Measurements from ENCODE around the gene IRS1.
"Not testable (repeated sequence)": the region's sequence is repeated elsewhere in the genome, so short reads cannot be mapped to it uniquely, and the experiment has no call there.

IRS1 gene, protein sequence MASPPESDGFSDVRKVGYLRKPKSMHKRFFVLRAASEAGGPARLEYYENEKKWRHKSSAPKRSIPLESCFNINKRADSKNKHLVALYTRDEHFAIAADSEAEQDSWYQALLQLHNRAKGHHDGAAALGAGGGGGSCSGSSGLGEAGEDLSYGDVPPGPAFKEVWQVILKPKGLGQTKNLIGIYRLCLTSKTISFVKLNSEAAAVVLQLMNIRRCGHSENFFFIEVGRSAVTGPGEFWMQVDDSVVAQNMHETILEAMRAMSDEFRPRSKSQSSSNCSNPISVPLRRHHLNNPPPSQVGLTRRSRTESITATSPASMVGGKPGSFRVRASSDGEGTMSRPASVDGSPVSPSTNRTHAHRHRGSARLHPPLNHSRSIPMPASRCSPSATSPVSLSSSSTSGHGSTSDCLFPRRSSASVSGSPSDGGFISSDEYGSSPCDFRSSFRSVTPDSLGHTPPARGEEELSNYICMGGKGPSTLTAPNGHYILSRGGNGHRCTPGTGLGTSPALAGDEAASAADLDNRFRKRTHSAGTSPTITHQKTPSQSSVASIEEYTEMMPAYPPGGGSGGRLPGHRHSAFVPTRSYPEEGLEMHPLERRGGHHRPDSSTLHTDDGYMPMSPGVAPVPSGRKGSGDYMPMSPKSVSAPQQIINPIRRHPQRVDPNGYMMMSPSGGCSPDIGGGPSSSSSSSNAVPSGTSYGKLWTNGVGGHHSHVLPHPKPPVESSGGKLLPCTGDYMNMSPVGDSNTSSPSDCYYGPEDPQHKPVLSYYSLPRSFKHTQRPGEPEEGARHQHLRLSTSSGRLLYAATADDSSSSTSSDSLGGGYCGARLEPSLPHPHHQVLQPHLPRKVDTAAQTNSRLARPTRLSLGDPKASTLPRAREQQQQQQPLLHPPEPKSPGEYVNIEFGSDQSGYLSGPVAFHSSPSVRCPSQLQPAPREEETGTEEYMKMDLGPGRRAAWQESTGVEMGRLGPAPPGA (N-terminal part only)

GRCh38 chr2:226799211-226799975 lies at the start of gene IRS1:
TSS of gene IRS1 (minus strand) at chr2:226799820. CDS start at chr2:226798738, 1,082 bp downstream.
- peak; percentile 45 for DNase-seq (ENCODE audit: low read depth)

- DNase-seq (ENCODE audit: low read depth): no peak
These were observed 49.7 kb upstream of the IRS1 start for GRCh38 chr2:226849349-226849748.

GRCh38 chr2:226847511-226847910 lies 47.9 kb upstream of the IRS1 start:
- no peak for DNase-seq (ENCODE audit: low read depth)

DNA sequence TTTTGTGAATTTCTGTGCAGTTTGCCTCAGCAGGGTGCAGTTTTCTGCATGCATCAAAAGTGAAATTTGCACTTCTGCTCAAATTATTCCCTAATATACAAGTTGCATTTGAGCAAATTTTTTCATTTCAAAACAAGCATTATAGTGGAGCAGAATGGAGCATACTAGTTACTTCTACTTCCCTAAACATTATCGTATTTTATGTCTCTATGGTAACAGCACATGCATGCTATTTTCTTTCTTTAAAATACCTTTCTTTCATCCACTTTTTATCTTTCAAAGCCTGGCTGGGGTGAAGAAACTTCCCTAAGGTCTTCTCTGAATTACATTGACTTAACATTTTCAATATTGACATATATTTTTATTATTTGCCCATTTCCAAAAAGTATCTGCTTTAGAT lies 47.5 kb upstream of the IRS1 start:
- no peak for DNase-seq (ENCODE audit: low read depth)

- DNase-seq (ENCODE audit: low read depth): no peak
These were observed 45.9 kb upstream of the IRS1 start for GRCh38 chr2:226845386-226846116.

GRCh38 chr2:226843001-226843400 lies 43.4 kb upstream of the IRS1 start:
- not testable (repeated sequence) for DNase-seq (ENCODE audit: low read depth)

DNA sequence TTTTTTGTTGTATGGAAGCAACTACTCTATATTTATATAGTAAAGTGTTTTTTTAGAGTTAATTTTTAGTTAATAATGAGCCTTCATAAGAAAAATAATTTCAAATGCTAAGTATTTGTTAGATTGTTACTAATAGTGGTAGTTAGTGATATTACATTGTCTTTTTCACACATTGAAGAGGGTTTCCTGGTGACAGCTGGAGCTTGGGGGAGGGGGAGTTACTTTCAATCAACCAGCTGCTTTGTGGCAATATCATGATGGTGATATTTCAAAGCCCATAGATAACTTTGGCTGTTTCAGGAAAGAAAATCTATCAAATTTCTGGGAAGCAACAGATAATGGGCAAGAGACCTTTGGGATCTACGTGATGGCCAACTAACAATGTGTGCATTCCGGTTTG lies 40.3 kb upstream of the IRS1 start:
- DNase-seq (ENCODE audit: low read depth): no peak

DNA sequence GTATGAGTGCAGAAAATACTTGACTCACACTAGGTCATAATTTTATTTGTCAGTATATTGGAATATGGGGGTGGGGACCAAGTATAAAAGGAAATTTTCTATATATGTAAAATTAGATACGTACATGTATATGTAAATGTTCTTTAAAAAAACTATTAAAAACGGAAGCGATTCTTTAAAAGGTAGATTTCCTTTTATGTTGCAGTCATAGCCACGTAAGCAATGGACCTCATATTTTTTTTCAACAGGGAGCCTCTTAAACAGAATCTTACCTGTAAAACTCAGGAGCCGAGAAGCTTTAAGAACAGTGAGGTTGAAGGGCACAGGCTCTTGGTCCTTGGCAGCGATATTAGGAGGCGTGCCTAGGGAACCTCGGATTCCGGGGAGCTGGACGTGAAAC lies 39.5 kb upstream of the IRS1 start:
- DNase-seq (ENCODE audit: low read depth): no peak

DNA sequence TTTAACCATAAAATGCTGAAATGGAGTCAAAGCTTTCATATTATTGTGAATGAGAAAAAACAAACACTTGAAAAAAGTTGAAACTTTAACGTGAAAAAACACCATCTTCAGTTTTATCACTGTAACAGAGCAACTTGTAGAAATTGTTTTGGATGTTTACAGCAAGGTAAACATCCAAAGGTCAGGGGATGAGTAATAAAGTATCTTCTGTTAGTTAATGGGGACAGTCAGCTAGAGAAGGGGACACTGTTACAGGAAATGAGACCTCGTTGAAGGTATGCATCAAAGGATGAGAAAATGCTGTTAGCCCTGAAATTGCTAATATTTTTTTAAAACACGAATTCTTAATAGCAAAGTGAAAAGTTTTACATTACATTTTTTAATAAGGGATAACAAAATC lies 39.1 kb upstream of the IRS1 start:
- DNase-seq (ENCODE audit: low read depth): no peak

DNA sequence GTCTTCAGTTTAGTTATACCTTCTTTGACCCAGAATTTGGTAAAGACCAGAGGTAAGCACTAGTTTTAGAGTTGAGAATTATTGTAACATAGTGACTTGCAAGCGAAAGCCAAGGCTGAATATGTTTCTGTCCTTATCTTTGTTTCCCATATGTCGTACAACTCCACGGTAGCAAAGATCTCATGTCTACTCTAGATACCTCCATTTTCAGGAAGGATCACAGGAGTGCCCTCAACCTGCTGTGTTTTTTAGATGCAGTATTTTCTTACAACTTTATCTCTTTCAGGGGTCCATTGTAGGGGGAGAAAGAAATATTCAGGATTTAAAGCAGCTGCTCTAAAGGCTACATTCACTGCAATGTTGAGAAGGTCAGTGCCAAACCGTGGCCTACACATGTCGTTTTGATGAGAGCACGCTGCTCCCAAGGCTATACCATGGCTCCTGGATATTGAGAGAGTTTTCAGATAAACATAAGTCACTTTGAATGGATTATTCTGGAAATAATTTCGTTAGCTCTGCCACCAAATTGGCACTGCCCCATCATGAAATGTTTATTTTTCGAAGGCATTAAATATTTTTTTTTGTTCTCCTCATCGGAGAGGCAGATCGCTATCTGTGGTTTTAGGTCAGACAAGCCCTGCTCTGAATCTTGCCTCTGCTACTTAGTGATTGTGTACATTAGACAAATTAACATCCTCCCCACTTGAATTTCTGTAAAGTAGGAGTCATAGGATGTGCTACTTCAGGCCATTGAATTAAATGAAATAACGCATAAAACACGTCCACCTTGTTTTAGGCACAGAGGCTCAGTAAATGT lies 38.4 kb upstream of the IRS1 start:
- no peak for DNase-seq (ENCODE audit: low read depth)

DNA sequence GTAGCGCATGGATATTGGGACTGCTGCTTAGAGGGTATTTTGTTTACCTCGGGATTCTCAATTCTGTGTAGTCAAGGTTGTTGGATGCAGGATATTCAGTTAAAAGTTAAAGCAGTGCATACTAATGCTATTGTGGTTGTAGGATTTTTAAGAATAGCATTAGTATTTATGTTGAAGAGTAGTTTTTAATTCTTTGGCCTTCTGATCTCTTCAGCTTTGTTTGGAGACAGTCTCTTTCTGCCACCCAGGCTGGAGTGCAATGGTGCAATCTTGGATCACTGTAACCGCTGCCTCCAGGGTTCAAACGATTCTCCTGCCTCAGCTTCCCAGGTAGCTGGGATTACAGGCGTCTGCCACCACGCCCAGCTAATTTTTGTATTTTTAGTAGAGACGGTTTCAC lies 37.7 kb upstream of the IRS1 start:
- no peak for DNase-seq (ENCODE audit: low read depth)

GRCh38 chr2:226836548-226836885 lies 36.9 kb upstream of the IRS1 start:
- DNase-seq (ENCODE audit: low read depth): no peak

DNA sequence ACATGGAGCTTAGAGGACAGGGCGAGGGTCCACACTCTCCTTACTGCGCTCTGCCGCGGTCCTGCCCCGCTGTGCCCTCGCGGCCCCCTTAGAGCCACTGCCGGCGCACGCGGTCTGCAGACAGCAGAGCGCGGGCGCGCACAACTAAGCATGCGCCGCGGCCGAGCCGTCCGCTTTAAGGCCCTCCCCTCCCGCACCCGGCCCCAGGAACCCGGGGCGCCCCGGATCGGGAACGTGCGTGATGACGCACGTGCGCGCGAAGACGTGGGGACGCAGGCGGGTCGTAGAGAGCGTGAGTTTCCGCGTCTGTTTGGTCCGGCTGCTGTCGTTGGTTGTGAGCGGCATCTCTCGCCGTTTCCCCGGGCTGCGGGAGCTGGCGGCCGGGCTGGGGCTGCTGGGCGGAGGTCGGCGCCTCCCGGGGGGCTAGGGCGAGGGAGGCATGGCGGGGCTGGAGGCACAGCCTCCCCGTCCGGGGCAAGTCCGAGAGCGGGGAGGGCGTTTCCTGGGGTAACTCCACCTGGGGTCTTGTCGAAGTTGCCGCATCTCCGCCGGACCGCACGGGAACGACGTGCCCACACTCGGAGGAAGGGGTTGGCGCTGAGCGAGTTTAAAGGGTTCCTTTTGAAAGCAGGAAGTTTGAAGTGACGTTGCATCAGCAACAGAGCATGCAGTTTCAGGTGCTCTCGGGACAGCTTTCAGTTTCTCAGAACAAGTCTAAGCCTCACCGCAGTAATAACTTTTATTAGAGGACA lies 36.4 kb upstream of the IRS1 start, which contains the start of gene RHBDD1:
Gene RHBDD1 (plus strand): TSS at position 259 of the 752 bp plus-strand sequence. CDS start 28,640 bp downstream, outside the sequence.
- peak; percentile 93 for DNase-seq (ENCODE audit: low read depth)

GRCh38 chr2:226835420-226835795 lies 35.8 kb upstream of the IRS1 start:
- DNase-seq (ENCODE audit: low read depth): no peak

- DNase-seq (ENCODE audit: low read depth): not testable (repeated sequence)
These were observed 35.3 kb upstream of the IRS1 start for GRCh38 chr2:226834880-226835279.

DNA sequence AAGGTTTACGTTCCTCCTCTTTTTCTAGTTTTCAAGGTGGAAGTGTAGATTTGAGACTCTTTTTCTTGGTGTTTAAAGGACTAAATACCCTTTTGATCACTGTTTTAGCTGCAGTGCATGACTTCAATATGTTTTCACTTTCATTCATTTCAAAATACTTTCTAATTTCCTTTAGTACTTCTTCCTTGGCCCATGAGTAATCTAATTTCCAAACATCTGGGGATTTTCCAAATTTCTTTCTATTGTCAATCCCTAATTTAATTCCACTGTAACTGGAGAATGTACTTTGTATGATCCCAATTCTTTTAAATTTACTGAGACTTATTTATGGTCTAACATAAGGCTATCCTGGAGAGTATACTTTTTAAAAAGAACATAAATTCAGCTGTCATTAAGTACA lies 32.4 kb upstream of the IRS1 start:
- DNase-seq (ENCODE audit: low read depth): no peak

DNA sequence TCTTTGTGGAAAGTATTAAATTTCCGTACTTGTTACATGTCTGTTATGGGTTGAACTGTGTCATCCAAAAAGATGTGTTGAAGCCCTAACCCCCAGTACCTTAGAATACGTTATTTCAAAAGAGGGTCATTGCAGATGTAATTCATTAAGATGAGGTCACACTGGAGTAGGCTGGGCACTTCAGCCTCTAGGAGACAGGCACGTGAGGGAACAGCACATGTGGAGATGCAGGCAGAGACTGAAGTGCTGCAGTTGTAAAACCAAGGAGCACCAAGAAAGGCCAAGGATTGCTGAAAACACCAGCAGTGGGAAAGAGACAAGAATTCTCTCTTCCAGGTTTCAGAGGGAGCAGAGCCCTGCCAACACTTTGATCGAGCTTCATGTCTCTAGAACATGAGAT lies 31.6 kb upstream of the IRS1 start:
- no peak for DNase-seq (ENCODE audit: low read depth)

GRCh38 chr2:226829721-226830631 lies 30.4 kb upstream of the IRS1 start:
- DNase-seq (ENCODE audit: low read depth): no peak

DNA sequence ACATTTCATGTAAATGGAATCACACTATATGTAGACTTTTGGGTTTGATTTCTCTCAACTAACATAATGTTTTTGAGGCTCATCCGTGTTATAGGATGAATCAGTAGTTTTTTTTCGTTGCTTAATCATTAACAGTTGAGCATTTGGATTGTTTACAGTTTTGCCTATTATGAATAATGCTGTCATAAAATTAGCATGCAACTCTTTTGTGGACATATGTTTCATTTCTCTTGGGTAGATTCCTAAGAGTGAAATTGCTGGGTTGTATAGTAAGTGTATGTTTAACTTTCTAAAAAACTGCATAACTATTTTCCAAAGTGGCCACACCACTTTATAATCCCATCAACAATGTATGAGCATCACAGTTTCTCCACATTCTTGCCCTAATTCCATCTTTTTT lies 28.6 kb upstream of the IRS1 start:
- DNase-seq (ENCODE audit: low read depth): no peak

All from activated T-cell treated with anti-CD3 and anti-CD28 coated beads for 24 hours (primary cell).